H9 (cell line): ENCODE measurements around the gene TMEM54. TPM values are rescaled to one million over a fixed set of nuclear protein-coding genes. Genes with fewer than 3 reads are reported as not detected.

Experiments used
- DNase-seq: peaks from one replicate; pipeline ENCODE4 v3.0.0-alpha.2; 2017
- H2AFZ ChIP-seq: one replicate; pipeline ENCODE4 v1.6.1; 2013; ENCODE audit warnings: mild to moderate bottlenecking, low read length, control low read depth, moderate library complexity
- H2AK5ac ChIP-seq: 2 replicates; pipeline ENCODE4 v1.6.1; 2013; ENCODE audit warnings: low read length, control low read depth, mixed read lengths; ENCODE audit not compliant: insufficient read length
- H2BK120ac ChIP-seq: one replicate; pipeline ENCODE4 v1.6.1; 2013; ENCODE audit warnings: low read depth, mild to moderate bottlenecking, low read length, control low read depth, inconsistent platforms; ENCODE audit not compliant: poor library complexity, severe bottlenecking
- H2BK12ac ChIP-seq: 2 replicates; pipeline ENCODE4 v1.6.1; 2013; ENCODE audit warnings: low read length, control low read depth, mixed read lengths, low read depth; ENCODE audit not compliant: insufficient read length
- H2BK15ac ChIP-seq: 2 replicates; pipeline ENCODE4 v1.6.1; 2013; ENCODE audit warnings: low read depth, low read length, control low read depth
- H2BK20ac ChIP-seq: one replicate; pipeline ENCODE4 v1.6.1; 2013; ENCODE audit warnings: low read depth, mild to moderate bottlenecking, low read length, control low read depth, inconsistent platforms; ENCODE audit not compliant: poor library complexity, severe bottlenecking
- H2BK5ac ChIP-seq: 2 replicates; pipeline ENCODE4 v1.6.1; 2013; ENCODE audit warnings: low read length, control low read depth, mixed read lengths; ENCODE audit not compliant: insufficient read length
- H3K14ac ChIP-seq: 2 replicates; pipeline ENCODE4 v1.6.1; 2013; ENCODE audit warnings: low read length, control low read depth; ENCODE audit not compliant: insufficient read depth
- H3K18ac ChIP-seq: 2 replicates; pipeline ENCODE4 v1.6.1; 2013; ENCODE audit warnings: low read depth, mild to moderate bottlenecking, mixed read lengths, low read length, control low read depth; ENCODE audit not compliant: insufficient read length
- H3K23ac ChIP-seq: 2 replicates; pipeline ENCODE4 v1.6.1; 2013; ENCODE audit warnings: low read length, control low read depth, mixed read lengths, low read depth; ENCODE audit not compliant: insufficient read length
- H3K23me2 ChIP-seq: 2 replicates; pipeline ENCODE4 v1.6.1; 2013; ENCODE audit warnings: low read depth, mild to moderate bottlenecking, mixed read lengths, low read length, control low read depth; ENCODE audit not compliant: insufficient read length, poor library complexity, severe bottlenecking
- H3K27ac ChIP-seq: 2 replicates; pipeline ENCODE4 v1.5.1; 2013; ENCODE audit warnings: low read length, control low read depth, mixed read lengths, low read depth; ENCODE audit not compliant: insufficient read length
- H3K27me3 ChIP-seq: 2 replicates; pipeline ENCODE4 v1.6.1; 2013; ENCODE audit warnings: low read length, control low read depth, inconsistent platforms; ENCODE audit not compliant: insufficient read depth
- H3K4ac ChIP-seq: 2 replicates; pipeline ENCODE4 v1.6.1; 2013; ENCODE audit warnings: low read depth, mild to moderate bottlenecking, control low read depth, inconsistent platforms, low read length, moderate library complexity
- H3K4me1 ChIP-seq: 2 replicates; pipeline ENCODE4 v1.6.1; 2013; ENCODE audit warnings: low read length, control low read depth, inconsistent platforms; ENCODE audit not compliant: insufficient read depth
- H3K4me2 ChIP-seq: 2 replicates; pipeline ENCODE4 v1.6.1; 2013; ENCODE audit warnings: low read length, control low read depth, mixed read lengths; ENCODE audit not compliant: insufficient read length, insufficient read depth
- H3K56ac ChIP-seq: 2 replicates; pipeline ENCODE4 v1.6.1; 2013; ENCODE audit warnings: low read depth, mild to moderate bottlenecking, mixed read lengths, low read length, control low read depth; ENCODE audit not compliant: insufficient read length
- H3K79me1 ChIP-seq: 2 replicates; pipeline ENCODE4 v1.6.1; 2013; ENCODE audit warnings: low read depth, mild to moderate bottlenecking, moderate library complexity, low read length, control low read depth, inconsistent platforms; ENCODE audit not compliant: insufficient read depth, poor library complexity, severe bottlenecking
- H3K79me2 ChIP-seq: 2 replicates; pipeline ENCODE4 v1.6.1; 2013; ENCODE audit warnings: low read length, control low read depth, inconsistent platforms; ENCODE audit not compliant: insufficient read depth
- H3K9ac ChIP-seq: 2 replicates; pipeline ENCODE4 v1.6.1; 2013; ENCODE audit warnings: low read length, control low read depth, mixed read lengths; ENCODE audit not compliant: insufficient read length; ENCODE audit errors: extremely low read depth
- H3K9me3 ChIP-seq: one replicate; pipeline ENCODE4 v1.6.1; 2013; ENCODE audit warnings: low read depth, low read length, inconsistent platforms; ENCODE audit not compliant: control insufficient read depth
- H3T11ph ChIP-seq: one replicate; pipeline ENCODE4 v1.6.1; 2013; ENCODE audit warnings: mild to moderate bottlenecking, low read length, control low read depth, inconsistent platforms
- H4K20me1 ChIP-seq: one replicate; pipeline ENCODE4 v1.6.1; 2013; ENCODE audit not compliant: control insufficient read depth, insufficient read length, insufficient read depth
- H4K5ac ChIP-seq: 2 replicates; pipeline ENCODE4 v1.6.1; 2013; ENCODE audit warnings: low read depth, mild to moderate bottlenecking, mixed read lengths, low read length, control low read depth; ENCODE audit not compliant: insufficient read length
- H4K8ac ChIP-seq: replicated peaks from 2 replicates; pipeline ENCODE4 v1.6.1; 2013; ENCODE audit warnings: low read length, control low read depth, mixed read lengths, low read depth; ENCODE audit not compliant: insufficient read length
- H4K91ac ChIP-seq: 2 replicates; pipeline ENCODE4 v1.6.1; 2013; ENCODE audit warnings: low read depth, mild to moderate bottlenecking, moderate library complexity, mixed read lengths, low read length, control low read depth; ENCODE audit not compliant: insufficient read length
- H3K27ac Mint-ChIP-seq, 3 experiments: 2 replicates in 2 of 3; 3 replicates in 1 of 3; pipeline ENCODE4 v1.8.0; 2020 to 2021; ENCODE audit warnings: mixed read lengths in 3 of 3, mild to moderate bottlenecking in 1 of 3, moderate library complexity in 1 of 3
- H3K27me3 Mint-ChIP-seq: 2 replicates; pipeline ENCODE4 v1.8.0; 2021; ENCODE audit warnings: low read depth, mild to moderate bottlenecking, moderate library complexity, mixed read lengths
- H3K36me3 Mint-ChIP-seq, 3 experiments: 2 replicates in 2 of 3; 3 replicates in 1 of 3; pipeline ENCODE4 v1.8.0; 2020 to 2021; ENCODE audit warnings: low read depth in 3 of 3, mixed read lengths in 3 of 3; ENCODE audit not compliant: insufficient read depth in 1 of 3
- H3K4me1 Mint-ChIP-seq, 2 experiments: 2 replicates each; pipeline ENCODE4 v1.8.0; 2020; ENCODE audit warnings: mixed read lengths in 2 of 2
- H3K4me3 Mint-ChIP-seq, 2 experiments: 2 replicates in 1 of 2; 3 replicates in 1 of 2; pipeline ENCODE4 v1.8.0; 2020 to 2021; ENCODE audit warnings: mild to moderate bottlenecking in 2 of 2, mixed read lengths in 2 of 2, moderate library complexity in 1 of 2
- H3K9me3 Mint-ChIP-seq, 2 experiments: 2 replicates in 1 of 2; 3 replicates in 1 of 2; pipeline ENCODE4 v1.8.0; 2020; ENCODE audit warnings: mild to moderate bottlenecking in 2 of 2, mixed read lengths in 2 of 2, moderate library complexity in 1 of 2
- CTCF ChIP-seq: fragments of 200-600 bp; sonication (generic); conservative IDR thresholded peaks from 3 replicates; pipeline ENCODE4 v1.8.0; 2021; ENCODE audit warnings: antibody characterized with exemption, mild to moderate bottlenecking
- WGBS: extraction: QIAGEN DNeasy Blood & Tissue Kit; methylation state at CpG from one replicate; pipeline ENCODE4 v1.1.7; 2013; ENCODE audit warnings: missing lambda C conversion rate, low lambda C conversion rate, mixed read lengths; ENCODE audit not compliant: insufficient read length; ENCODE audit errors: extremely low coverage; 5-methylcytosine and 5-hydroxymethylcytosine counted together
- total RNA-seq: library from RNA; stranded (reverse); gene quantifications from 2 replicates; pipeline ENCODE4 v1.2.1, GENCODE V29; 2021

Gene TMEM54
- total RNA-seq, 1 experiment from 2014 or later, result 17.2 TPM

- DNase-seq, result no peak
- Histone ChIP-seq H3K27me3 (no peaks in the 10 kb centered on the region; the same call in 1 of the 2 replicates), H2AFZ (no peak overlapping the region), H3K27ac (no peak overlapping the region), H3K9me3 (no peaks in the 10 kb centered on the region), H4K20me1 (no peaks in the 10 kb centered on the region), H3K4ac (no peak overlapping the region), H2BK12ac (no peak overlapping the region), H3K18ac (no peak overlapping the region), H3K56ac (no peak overlapping the region), H3K4me1 (no peaks in the 10 kb centered on the region), H4K8ac (no peak overlapping the region), H4K5ac (no peak overlapping the region), H3K4me2 (no peak overlapping the region), H4K91ac (no peak overlapping the region), H3K9ac (no peak overlapping the region), H2BK120ac (no peak overlapping the region), H3T11ph (no peak overlapping the region), H2BK20ac (no peak overlapping the region), H2BK15ac (no peak overlapping the region), H3K79me2 (no peaks in the 10 kb centered on the region), H3K23ac (no peak overlapping the region), H2BK5ac (no peak overlapping the region), H3K14ac (no peak overlapping the region), H3K23me2 (no peaks in the 10 kb centered on the region), H3K79me1 (no peaks in the 10 kb centered on the region), H2AK5ac (no peak overlapping the region)
- WGBS, result no CpG with 5 or more reads among the region's 12 CpGs
- Mint-ChIP-seq H3K36me3 (no peaks in the 10 kb centered on the region), H3K9me3 (no peaks in the 10 kb centered on the region; a peak in 1 of 5 replicates), H3K27ac (no peak overlapping the region), H3K27me3 (peaks cover 57% of the 10 kb centered on the region), H3K4me1 (peaks cover 4 to 35% of the 10 kb centered on the region in 2 experiments; a peak in 3 of 4 replicates), H3K4me3 (no peak overlapping the region)
- no peak for TF ChIP-seq CTCF
Measured at GRCh38 chr1:32884726-32885125, 16.5 kb downstream of the TMEM54 start.
